ENCODE results near the gene SPAG16.
"Not testable (repeated sequence)": the region's sequence is repeated elsewhere in the genome, so short reads cannot be mapped to it uniquely, and the experiment has no call there.

The SPAG16 gene

DNA sequence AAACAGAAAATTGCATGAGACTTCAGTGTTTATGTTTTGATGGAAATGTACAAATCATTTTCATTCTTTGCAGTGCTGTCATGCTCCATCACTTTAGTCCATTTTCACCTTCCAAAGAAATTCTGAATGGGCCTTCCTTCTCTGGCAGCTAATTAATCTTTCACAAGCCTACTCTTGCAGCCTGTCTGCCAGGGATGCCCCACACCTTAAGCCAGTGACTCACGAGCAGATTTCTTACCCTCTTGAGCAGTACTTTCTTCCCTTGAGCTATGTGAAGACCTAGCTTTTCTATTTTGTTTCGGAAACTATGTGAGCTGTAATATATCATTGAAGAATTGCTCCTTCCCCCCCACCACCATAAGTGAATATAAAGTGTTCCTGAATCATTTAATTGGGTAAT lies 722.3 kb downstream of the SPAG16 start:
- DNase-seq (ENCODE audit: low read depth): no peak

DNA sequence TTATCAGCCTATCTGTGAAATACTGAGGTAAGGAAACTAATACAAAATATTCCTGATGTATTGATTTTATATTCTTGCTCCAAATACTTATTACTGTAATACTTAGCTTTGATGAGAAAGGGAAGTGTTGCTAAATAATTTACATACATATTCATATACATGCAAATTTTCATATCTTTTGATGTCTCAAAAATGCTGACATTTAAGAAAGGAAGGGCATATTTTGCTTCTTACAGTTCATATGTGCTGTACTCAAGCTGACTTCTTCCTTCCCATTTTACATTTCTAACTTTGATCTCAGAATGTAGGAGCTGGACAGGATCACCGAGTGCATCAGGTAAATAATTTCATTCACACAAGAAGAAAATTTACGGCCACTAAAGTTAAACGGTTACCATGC lies 727.4 kb downstream of the SPAG16 start:
- DNase-seq (ENCODE audit: low read depth): no peak

DNA sequence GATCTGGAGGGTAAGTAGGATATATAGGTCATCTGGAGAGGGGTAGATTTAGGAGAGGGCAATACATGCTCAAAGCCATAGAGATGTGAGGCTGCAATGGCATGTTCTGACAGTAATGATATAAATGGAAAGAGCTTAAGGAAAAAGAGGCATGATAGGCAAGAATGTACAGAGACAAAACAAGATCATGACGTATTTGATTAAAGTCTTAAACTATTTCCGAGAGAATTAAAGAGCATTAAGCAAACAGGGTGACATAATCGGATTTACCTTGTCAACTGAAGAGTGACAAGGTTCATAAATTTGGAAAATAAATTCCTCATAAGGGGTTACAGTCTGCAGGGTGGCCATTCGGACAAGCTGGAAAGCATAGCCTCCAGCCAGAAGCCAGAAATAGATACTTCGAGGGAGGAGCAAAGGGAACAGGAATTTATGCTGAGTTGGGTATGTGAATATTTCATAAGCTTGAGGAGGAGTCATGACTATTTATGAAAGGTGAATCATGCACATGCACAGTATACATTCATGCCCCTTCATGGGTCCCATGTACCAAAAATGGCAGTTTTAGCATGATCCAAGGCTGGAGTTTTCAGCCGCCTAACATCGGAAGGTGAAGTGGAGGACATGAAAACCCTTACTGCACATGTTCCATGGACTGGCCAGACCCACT lies 730.4 kb downstream of the SPAG16 start:
- DNase-seq (ENCODE audit: low read depth): no peak

DNA sequence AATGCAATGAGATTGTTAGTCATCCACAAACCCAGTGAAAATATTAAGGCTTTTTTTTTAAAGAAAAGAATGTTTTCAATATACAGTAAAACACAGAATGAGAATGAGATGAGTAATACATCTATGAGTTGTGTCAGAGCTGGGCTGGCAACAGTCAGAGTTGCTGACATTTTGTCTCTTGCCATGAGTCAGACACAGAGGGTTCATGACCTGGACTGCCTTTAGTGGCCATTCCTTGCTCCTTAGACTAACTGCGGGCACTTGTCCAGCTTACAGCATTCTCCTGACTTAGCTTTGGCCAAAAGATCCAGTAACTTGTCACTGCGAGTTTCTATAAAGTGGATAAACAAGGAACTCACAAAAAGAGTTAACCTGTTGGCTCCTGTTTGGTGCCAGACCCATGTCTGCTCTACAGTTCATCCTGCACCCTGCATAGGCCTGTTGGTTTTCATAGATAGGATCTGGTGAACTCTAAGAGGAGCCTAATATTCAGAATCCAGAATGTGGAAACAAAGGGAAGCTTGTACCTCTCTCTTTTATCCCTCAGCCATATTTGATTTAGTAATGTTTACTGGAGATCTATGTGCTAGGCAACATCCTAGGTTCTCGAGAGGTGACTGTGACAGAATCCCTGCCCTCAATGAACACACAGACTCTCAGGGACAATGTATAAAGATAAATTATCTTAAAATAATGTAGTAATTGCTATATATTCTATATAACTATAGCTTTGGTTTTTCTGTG lies 735.1 kb downstream of the SPAG16 start:
- no peak for DNase-seq (ENCODE audit: low read depth)

DNA sequence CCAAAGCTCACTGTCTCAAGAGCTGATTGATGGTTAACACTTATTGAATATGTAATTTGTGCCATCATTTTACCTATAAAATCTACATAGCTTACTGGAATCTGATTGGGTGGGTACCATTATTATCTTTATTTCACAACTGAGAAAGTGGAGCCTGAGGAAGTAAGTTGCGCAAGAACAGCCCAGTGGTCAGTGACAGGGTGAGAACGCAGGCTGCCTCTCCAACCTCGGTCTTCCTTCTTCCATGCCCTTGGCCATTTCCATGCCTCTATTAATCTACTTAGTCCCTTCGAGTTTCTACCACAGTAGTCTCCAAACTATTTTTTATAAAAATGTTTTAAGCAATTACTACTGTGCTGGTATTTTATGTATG lies 735.7 kb downstream of the SPAG16 start:
- DNase-seq (ENCODE audit: low read depth): no peak

DNA sequence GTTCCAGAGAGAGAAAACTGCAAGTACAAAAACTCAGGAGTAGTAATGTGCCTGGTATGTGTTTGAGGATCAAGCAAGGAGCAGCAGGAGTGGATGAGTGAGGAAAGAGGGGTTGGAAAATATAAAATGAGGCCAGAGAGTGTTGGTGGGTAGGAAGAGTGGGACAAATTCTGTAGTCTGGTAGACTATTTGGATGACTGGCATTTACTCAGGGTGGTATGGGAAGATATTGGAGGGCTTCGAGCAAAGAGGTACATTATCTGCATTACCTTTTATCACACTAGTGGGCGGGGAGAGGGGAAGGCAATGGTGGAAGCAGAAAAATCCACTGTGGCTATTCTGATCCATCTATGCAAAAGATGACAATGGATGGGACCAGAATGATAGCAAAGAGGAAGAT lies 744.9 kb downstream of the SPAG16 start:
- DNase-seq (ENCODE audit: low read depth): no peak

DNA sequence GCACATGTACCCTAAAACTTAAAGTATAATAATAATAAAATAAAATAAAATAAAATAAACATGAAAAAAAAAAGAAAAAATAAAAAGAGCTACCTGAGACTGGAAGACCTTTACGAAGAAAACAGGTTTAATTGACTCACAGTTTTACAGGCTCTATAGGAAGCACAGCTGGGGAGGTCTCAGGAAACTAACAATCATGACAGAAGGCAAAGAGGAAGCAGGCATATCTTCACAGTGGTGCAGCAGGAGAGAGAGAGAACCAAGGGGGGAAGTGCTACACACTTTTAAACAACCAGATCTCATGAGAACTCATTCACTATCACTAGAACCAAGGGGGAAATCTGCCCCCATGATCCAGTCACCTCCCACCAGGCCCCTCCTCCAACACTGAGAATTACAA lies 747.3 kb downstream of the SPAG16 start:
- no peak for DNase-seq (ENCODE audit: low read depth)

DNA sequence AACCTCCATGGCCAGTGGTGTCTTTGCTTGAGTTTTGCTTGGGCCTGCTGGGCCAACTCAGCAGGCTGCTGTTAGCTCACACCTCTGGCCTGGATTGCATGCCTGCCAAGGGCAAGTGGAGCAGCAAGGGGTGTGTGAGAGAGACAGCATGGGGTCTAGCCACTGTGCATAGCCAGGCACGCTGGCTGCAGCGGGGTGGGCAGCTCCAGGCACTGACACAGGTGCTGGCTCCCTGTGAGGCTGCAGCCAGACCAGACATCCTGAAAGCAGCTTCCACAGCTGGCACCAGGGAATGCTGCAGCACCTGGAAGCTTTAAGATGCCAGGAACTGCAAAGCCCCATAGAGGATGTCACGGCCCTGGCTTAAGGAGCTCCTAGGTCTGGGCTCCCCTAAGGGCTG lies 750.2 kb downstream of the SPAG16 start:
- no peak for DNase-seq (ENCODE audit: low read depth)

DNA sequence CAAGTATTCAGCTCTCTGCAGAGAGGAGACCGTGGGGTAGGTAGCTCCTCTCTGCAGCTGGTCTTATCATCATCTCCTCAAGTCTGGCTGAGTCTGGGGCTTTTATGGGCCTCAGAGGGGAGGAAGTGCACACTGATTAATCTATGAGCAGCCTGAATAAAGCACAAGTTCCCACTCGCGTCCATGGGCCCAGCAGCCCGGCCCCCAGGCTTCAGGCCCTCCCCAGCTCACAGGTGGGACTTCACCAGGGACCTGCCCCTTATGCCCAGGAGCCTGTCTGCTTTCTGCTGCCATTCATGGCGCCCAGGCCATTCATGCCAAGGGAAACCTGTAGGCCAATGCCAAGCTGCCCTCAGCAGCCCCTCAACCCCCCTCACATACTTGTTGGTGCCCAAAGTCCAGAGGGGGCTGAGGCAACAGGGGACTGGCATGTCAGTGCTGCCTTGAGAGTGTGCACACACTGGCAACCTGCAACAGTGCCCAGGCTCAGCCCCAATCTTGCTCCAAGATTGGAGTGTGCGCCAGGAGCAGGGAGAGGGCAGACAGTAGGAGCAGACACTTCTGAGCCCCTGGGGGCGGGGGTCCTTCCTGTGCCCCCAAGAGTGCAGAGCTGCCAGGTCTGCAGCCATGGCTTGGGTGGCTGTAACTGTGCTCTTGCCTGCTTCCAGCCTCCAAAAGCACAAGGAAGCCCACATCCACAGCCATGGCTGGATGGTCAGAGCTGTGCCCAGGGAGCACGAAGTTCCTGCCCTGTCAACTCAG lies 751.0 kb downstream of the SPAG16 start:
- no peak for DNase-seq (ENCODE audit: low read depth)

DNA sequence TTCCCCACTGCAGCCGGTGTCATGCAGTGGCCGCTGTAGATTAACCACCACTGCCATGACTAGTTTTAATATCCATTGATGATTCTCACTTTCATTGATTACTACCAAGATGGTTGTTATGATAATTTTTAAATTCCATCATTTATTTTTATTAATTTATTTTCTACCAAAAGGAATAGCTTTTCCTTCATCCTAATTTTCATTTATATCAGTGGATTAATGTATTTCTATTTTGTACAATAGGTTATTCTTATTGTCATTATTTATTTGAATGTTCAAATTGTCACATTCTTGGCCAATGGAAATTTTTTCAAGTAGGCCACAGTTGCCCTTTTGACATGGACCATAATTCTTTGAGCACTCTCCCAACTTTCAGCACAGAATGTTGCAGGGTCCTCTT lies 751.7 kb downstream of the SPAG16 start:
- DNase-seq (ENCODE audit: low read depth): no peak

DNA sequence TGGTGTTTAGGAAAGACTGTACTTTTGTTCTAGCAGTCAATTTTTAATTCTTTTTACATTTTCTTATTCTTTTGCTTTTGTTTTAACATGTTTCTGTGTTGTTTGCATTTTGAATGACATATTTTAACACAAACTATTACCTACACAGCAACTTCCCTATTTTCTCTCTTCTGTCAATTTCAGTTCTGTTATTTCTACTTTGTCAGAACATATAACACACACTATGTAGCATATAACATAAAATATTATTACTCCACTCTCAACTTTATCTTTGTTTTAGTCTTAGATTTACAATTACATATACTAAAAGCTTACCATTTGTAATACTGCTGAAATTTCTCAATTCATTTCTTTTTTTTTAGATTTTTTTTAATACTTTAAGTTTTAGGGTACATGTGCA lies 753.9 kb downstream of the SPAG16 start:
- no peak for DNase-seq (ENCODE audit: low read depth)

DNA sequence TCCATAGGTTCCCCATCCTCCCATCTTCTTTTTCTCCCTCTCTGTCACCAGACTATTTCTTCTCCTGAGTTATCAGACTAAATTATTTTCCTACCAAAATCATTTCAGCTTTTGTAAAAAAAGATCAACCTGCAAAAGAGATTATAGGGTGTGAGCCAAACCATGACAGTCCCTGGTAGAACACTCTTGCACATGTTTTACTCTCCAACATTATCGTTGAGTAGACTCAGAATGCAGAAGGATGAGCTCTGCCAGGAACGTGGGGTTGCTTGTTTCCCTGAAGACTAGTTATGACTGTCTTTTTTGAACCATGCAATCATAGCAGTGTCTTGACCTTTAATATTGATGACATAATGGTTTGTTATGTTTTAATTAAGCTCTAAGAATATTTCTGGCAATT lies 766.5 kb downstream of the SPAG16 start:
- DNase-seq (ENCODE audit: low read depth): no peak

DNA sequence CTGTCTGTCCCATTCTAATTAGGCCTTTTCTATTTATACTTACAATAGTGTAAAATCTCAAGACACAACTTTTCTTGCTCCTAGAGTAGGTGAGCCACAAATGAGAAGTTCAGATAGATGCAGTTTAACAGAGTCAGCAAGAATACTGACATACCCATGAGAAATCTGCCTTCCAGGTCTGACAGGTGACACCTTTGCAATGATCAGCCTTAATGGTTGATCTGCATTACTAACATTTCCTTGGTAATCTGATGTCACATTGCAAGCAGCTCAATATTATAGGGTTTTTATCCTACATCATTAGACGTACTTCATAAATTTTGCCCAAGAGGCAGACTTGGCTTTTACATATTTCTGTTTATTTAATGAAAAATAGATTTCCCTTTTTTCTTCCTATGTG lies 767.3 kb downstream of the SPAG16 start:
- DNase-seq (ENCODE audit: low read depth): no peak

DNA sequence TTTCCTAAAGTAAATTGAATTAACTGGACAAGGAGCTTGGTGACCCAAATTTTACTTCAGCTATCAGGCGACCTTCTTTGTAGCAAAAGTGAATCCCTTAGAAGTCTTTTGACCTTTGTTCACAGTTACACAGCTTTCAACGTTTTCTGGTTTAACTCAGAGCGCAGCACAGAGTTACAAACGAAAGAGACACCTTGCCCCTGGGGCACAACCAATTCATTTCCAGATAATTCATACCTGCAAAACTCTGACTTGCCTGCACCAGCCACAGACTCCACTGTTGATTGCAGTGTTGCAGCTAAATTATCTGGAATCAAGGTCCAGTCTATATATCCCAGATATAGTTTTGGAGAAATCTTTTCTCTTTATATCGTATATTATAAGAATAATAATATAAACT lies 768.0 kb downstream of the SPAG16 start:
- DNase-seq (ENCODE audit: low read depth): no peak

DNA sequence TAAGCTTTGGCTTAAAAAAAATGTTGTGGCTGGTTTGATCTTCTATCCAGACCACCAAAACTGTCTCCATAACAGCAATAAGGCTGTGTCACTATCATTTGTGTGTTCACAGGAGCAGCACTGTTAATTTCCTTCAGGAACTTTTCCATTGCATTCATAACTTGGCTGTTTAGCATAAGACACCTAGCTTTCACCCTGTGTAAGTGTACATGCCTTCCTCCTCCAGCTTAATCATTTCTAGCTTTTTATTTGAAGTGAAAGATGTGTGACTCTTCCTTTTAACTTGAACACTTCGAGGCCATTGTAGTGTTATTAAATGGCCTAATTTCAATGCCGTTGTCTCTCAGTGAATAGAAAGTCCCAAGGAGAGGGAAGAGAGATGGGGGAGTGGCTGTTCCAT lies 773.7 kb downstream of the SPAG16 start:
- no peak for DNase-seq (ENCODE audit: low read depth)

DNA sequence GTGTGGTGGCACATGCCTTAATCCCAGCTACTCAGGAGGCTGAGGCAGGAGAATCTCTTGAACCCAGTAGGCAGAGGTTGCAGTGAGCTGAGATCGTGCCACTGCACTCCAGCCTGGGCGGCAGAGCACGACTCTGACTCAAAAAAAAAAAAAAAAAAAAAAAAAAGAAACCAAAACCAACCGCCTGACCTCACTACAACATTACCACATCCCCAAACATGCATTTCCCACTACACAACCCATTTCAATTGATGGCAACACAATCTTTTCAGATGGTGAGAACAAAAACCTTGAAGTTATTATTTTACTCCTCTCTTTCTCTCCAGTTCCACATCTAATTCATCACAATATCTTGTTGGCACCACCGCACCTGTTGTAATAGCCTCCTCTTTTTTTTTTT lies 778.0 kb downstream of the SPAG16 start:
- DNase-seq (ENCODE audit: low read depth): not testable (repeated sequence)

DNA sequence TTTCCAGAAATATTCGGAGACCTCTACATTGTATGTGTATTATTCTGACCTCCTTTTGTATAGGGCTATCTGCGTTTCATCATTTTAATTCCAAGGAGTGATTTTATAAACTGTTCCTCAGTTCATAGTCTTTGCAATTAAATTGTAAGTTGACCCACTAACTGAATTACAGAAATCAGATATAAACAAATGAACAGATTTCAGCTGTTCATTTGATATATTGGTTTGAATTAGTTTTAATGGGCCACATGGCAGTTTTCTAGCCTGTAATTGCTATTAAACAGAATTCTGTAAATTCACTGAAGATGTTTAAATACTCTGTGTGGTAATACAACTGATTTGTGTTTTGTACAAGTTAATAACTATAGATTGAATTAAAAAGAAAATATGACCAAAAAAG lies 780.2 kb downstream of the SPAG16 start:
- DNase-seq (ENCODE audit: low read depth): no peak

DNA sequence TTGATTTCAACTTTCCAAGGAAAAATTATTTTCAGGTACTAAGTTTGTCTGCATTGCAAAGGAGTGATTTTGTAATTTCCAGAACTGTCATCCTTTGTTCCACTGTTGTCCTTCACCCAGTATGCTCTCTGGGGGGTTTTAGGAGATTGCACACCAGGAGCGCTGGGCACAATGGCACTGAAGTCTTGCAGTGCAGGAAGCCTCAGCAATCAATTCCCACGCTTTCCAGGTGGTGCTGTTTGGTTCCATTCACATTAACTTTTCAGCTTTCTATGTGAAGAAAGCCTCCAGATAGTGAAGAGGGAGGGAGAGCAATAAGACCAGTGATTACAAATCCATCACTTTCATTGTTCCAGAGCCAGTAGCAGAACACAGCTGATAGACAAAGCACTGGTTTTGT lies 782.6 kb downstream of the SPAG16 start:
- no peak for DNase-seq (ENCODE audit: low read depth)

DNA sequence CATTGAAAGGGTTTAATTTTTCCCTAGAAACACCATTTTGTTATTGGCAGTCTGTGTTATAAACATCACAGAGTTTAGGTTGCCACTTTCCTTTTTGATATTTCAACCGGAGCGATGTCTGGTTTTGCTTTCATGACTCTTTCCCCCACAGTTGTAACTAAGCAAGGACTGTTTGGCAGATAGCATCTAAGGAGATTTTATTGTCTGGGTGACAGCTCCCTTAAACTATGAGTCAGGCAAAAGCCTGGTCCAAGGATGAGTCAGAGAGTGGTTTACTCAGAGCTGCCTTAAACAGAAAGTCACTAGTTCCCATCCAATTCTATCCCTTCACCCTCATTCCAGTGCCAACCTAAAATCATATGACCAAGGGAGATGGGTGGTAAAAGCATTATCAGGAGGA lies 785.0 kb downstream of the SPAG16 start:
- DNase-seq (ENCODE audit: low read depth): no peak

DNA sequence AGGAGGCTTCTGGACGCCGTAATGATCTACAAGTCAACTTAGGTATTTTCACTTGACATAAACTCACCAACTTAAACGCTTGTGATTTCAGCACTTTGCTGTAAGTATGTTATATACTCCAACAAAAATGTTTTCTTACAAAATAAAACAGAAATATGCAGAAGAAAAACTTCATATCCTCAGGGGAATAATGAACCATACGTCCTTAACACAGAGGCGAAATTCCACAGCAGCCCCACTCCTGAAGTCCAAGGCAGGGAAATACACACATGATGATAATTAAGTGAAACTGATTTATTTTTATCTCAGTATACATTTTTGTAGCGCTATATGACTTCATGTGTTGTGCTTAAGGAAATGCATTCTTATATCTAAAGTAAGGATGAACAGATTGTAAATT lies 791.2 kb downstream of the SPAG16 start:
- DNase-seq (ENCODE audit: low read depth): no peak

DNA sequence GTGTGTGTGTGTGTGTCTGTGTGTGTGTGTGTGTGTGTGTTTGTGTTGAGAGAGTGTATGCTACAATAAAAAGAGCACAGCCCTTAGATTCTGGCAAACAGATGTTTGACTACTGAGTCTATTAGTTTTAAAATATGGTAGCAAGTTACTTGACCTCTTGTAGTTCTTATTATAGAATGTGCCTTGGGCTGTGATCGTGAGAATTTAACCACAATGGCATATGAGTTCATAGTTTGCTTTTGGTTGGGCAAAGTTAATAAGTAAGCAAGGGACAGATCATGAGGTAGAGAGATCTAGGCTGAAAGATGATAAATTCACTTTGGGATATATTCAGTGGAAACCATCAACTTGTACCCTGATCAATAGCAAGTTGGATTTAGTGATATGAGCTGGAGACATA lies 792.3 kb downstream of the SPAG16 start:
- no peak for DNase-seq (ENCODE audit: low read depth)

DNA sequence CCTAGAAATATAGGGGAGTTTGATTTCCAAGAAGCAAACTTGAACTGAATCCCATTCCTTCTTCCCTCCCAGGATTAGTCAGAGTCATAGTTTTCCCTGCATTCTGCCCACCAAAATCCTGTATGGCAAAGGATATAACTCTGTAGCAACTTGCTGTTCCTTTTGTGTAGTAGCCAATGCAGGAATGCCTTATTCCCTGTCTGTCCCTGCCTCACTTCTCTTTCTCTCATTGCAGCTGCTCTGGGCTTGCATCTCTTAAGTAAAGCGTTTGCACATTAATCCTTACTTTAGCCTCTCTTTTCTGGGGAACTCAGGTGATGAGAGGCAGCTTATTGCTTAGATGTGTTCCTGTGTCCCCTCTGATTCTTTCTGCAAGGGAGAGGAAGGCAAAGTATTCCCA lies 793.5 kb downstream of the SPAG16 start:
- DNase-seq (ENCODE audit: low read depth): no peak

DNA sequence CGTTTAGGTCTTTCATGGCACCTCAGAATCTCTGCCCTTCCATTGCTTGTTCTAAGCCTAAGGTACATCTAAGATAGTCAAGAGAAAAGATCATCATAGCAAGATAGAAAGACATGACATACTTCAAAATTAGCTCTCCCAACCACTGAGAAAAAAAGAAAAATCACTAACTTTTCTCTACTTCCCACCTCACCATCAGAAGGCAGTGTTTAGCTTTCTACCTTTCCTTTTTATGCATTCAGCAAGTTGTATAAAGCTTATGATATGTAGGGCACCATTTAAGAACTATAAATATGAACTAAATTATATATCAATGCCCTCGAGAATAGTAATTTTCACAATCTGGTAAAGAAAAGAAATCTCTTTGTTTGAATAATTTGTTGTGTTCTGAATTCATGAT lies 794.8 kb downstream of the SPAG16 start:
- DNase-seq (ENCODE audit: low read depth): no peak

All from activated T-helper 1 cell treated with Interleukin-2 at 50 U/mL for 16 hours (primary cell).